Kidney tubule cell (primary cell): Measurements from ENCODE around the gene DIAPH1.

ENCODE experiments used
- DNase-seq: peaks from one replicate; pipeline ENCODE4 v3.0.0-alpha.2; 2018; ENCODE audit warnings: low spot score

DIAPH1 gene

DNA sequence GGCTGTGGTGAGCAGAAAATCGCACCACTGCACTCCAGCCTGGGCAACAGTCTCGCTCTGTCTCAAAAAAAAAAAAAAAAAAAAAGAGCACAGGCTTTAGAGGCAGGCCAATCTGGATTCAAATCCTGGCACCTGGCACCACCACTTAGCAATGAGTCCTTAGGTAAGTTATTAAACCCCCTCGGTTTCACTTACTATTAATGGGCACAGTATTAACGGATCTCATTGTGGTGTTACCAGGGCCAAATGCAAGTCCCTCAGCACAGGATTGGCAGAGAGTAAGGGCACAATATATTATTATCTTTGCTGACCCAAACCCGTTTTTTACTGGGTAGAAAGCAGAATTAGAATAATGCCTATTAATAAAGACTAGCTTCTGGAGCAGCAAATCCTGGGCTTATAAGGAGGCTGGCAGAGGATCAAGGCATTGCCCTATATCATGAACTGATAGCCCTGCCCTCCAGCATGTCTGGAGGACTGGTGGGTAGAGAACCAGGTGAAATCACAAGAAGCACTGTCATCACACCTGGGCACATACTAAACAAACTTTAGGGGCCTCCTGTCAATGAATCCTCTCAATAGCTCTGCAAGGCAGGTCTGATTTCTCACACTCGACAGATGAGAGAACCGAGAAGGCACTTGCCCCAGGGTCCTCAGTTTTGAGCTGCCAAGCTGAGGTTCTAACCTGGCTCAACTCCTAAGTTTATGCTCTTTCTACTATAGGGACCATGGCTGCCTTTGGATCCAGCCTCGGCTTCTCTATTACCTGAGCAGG, 112.2 kb downstream of the DIAPH1 start:
- no peak for DNase-seq

GRCh38 chr5:141504216-141504615, 114.6 kb downstream of the DIAPH1 start:
- DNase-seq: no peak

- DNase-seq: no peak
Observed at GRCh38 chr5:141503681-141504080, 115.1 kb downstream of the DIAPH1 start.

DNA sequence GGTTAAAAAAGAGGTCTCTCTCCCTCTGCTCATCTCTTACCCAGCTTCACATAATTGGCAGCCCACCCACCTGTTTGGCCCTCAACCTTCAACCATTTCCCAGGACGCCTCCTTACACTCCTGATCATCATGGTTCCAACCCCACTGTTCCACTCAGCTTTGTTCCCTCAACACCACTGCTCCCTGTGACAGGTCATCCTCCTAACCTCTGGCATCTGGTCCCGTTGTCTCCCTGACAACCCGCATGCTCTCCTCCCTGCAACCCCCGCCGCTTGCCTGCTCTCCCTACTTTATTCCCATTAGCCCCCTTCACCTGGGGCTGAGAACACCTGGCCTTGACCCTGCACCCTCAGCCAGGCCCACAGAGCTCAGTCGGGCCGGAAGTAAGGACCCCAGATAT, 117.0 kb downstream of the DIAPH1 start:
- DNase-seq: no peak

DNA sequence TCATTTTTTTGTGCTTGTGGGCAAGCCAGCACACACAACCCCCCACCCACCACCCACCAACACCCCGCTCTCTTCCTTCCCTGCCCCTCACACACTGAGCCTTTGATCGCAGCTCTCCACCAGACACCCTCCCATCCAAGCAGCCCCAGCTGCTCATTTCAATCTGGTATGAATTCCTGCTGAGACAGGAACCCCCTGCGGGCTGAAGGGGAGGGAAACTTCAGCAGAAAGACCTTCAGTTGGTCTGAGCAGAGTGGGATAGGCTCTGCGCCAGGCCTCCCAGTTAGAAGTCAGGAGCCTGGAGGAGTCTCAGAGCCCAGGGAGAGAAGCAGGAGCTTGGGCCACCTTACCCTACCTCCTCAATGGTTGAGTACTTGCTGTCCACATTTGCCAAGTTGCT, 122.8 kb downstream of the DIAPH1 start:
- DNase-seq: no peak

DNA sequence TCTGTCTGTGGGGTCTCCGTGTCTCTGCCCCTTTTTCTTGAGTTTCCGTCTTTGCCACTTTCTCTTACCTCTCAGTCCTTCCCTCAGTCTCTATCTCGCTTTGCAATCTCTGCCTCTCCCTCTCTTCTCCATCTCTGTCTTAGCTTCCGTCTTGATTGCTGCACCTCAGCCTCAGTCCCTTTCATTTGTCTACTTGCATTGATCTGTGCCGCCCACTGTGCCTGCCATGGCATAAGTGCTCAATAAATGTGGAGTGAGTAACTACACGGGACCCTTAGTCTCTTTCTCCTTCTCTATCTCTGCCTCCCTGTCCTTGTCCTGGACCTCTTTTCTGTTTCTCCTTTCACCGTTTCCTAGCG, 123.4 kb downstream of the DIAPH1 start:
- DNase-seq: no peak

- DNase-seq: no peak
Observed at GRCh38 chr5:141494761-141495452, 123.9 kb downstream of the DIAPH1 start.

- no peak for DNase-seq
Observed at GRCh38 chr5:141493500-141494422, 125.0 kb downstream of the DIAPH1 start.

GRCh38 chr5:141492168-141492885, 126.5 kb downstream of the DIAPH1 start:
- DNase-seq: no peak

- no peak for DNase-seq
Observed at GRCh38 chr5:141491323-141492167, 127.3 kb downstream of the DIAPH1 start.

DNA sequence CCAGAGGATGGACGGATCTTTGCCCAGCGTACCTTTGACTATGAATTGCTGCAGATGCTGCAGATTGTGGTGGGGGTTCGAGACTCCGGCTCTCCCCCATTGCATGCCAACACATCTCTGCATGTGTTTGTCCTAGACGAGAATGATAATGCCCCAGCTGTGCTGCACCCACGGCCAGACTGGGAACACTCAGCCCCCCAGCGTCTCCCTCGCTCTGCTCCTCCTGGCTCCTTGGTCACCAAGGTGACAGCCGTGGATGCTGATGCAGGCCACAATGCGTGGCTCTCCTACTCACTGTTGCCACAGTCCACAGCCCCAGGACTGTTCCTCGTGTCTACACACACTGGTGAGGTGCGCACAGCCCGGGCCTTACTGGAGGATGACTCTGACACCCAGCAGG, 128.0 kb downstream of the DIAPH1 start:
- DNase-seq: no peak

DNA sequence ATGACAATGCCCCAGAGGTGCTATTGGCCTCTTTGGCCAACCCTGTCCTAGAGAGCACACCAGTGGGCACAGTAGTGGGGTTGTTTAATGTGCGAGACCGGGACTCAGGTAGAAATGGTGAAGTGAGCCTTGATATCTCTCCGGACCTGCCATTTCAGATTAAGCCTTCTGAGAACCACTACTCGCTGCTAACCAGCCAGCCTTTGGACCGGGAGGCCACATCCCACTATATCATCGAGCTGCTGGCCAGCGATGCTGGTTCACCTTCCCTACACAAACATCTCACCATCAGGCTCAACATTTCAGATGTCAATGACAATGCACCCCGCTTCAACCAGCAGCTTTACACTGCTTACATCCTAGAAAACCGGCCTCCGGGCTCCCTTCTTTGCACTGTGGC, 128.5 kb downstream of the DIAPH1 start:
- DNase-seq: no peak

- DNase-seq: no peak
Observed at GRCh38 chr5:141489841-141490240, 129.0 kb downstream of the DIAPH1 start.

- DNase-seq: peak; percentile 81
Observed at GRCh38 chr5:141488591-141489561, 129.9 kb downstream of the DIAPH1 start, which contains the start of gene PCDHGC5. Gene PCDHGC5 (plus strand): TSS chr5:141489081. CDS start chr5:141489241, 160 bp downstream.

DNA sequence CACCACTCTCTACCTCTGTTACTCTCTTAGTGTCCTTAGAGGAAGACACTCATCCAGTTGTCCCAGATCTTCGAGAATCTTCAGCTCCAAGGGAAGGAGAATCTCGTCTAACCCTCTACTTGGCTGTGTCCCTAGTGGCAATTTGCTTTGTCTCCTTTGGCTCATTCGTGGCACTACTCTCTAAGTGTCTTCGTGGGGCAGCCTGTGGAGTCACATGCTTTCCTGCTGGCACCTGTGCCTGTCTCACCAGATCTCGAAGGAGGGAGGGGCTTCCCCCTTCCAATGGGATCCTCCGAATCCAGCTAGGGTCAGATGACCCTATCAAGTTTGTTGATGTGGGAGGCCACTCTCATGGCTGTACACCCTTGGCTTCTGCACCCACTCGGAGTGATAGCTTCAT, 131.7 kb downstream of the DIAPH1 start:
- no peak for DNase-seq

- no peak for DNase-seq
Observed at GRCh38 chr5:141486091-141486490, 132.7 kb downstream of the DIAPH1 start.

GRCh38 chr5:141485321-141486055, 133.3 kb downstream of the DIAPH1 start:
- DNase-seq: peak; percentile 48

GRCh38 chr5:141484641-141485311, 134.0 kb downstream of the DIAPH1 start, which contains the start of gene PCDHGC4:
Gene PCDHGC4 (plus strand): TSS chr5:141485030. CDS start chr5:141485174, 144 bp downstream.
- no peak for DNase-seq
